ENCODE results near the gene AFG3L2.

Gene AFG3L2

DNA sequence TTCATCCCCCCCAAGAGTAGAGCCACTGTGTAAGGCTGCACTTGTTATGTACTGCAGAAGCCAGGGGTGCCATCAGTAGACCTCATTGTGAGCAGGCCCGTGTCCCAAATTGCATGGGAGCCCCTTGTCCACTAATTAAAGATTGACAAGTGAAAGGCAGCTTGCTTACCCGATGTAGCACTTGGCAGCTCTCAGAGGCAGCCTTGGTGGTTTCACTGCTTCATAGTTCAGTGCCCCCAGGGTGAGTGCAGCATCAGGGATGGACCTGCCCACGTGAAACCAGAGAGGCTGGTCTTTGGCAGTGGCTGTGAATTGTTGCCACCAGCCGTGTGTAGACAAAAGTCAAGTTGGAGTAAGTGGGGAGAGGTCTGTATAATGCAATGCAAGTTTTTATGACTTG lies 55.7 kb downstream of the AFG3L2 start:
- no peak for DNase-seq (ENCODE audit: low read depth, low spot score)
- Histone ChIP-seq H3K9ac (ENCODE audit: insufficient read length) (no peak overlapping the region), H3K27ac (no peak overlapping the region), H3K36me3 (ENCODE audit: insufficient read depth, low read length) (peaks cover 74% of the 10 kb centered on the region), H3K9me3 (ENCODE audit: low read depth, low read length) (no peaks in the 10 kb centered on the region), H3K4me3 (no peak overlapping the region)
- TF ChIP-seq POLR2AphosphoS5 (IDR thresholded peaks at IDR 0.05; ENCODE audit: borderline replicate concordance, low read depth, low read length) = no peak
- no peak for TF ChIP-seq FOXP2 (optimal IDR thresholded peaks at IDR 0.05; ENCODE audit: control extremely low read depth, extremely low read length, insufficient read depth)
- TF ChIP-seq EZH2 (IDR thresholded peaks at IDR 0.05) = no peak

DNA sequence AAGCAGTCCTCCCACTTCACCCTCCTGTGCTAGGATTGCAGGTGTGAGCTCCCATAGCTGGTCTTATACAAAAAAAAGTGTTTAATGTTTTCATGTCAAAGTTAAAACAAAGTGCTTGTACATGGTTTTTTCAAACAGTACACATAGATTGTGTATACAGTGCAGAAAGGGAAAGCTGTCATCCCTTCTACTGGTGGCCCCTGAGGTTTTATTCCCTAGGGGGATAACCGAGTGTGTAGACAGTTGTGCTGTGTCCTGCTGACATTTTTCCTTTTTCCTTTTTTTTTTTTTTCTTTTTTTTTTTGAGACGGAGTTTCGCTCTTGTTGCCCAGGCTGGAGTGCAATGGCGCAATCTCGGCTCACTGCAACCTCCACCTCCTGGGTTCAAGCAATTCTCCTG lies 58.2 kb downstream of the AFG3L2 start:
- peaks cover 68% of the 10 kb centered on the region for H3K36me3 ChIP-seq (ENCODE audit: insufficient read depth, low read length)
- H3K9me3 ChIP-seq (ENCODE audit: low read depth, low read length) = no peaks in the 10 kb centered on the region
- no peak overlapping the region for H3K9ac ChIP-seq (ENCODE audit: insufficient read length)
- H3K27ac ChIP-seq = no peak overlapping the region
- TF ChIP-seq FOXP2 (optimal IDR thresholded peaks at IDR 0.05; ENCODE audit: control extremely low read depth, extremely low read length, insufficient read depth) = no peak
- no peak for TF ChIP-seq EZH2 (IDR thresholded peaks at IDR 0.05)
- TF ChIP-seq POLR2AphosphoS5 (IDR thresholded peaks at IDR 0.05; ENCODE audit: borderline replicate concordance, low read depth, low read length) = no peak
- H3K4me3 ChIP-seq = no peak overlapping the region
- no peak for DNase-seq (ENCODE audit: low read depth, low spot score)

GRCh38 chr18:12318334-12318697 lies 58.7 kb downstream of the AFG3L2 start:
- no peak overlapping the region for H3K4me3 ChIP-seq
- H3K9ac ChIP-seq (ENCODE audit: insufficient read length) = no peak overlapping the region
- TF ChIP-seq POLR2AphosphoS5 (IDR thresholded peaks at IDR 0.05; ENCODE audit: borderline replicate concordance, low read depth, low read length) (no peak; the same call in 1 of the 2 replicates), EZH2 (IDR thresholded peaks at IDR 0.05) (no peak), FOXP2 (optimal IDR thresholded peaks at IDR 0.05; ENCODE audit: control extremely low read depth, extremely low read length, insufficient read depth) (no peak)
- peaks cover 68% of the 10 kb centered on the region for H3K36me3 ChIP-seq (ENCODE audit: insufficient read depth, low read length)
- 0 out of 2 replicates have a peak overlapping the region, but pooled peaks have one; percentile 7 for H3K27ac ChIP-seq
- H3K9me3 ChIP-seq (ENCODE audit: low read depth, low read length) = no peaks in the 10 kb centered on the region
- no peak for DNase-seq (ENCODE audit: low read depth, low spot score)

GRCh38 chr18:12317664-12318333 lies 59.2 kb downstream of the AFG3L2 start:
- Histone ChIP-seq H3K36me3 (ENCODE audit: insufficient read depth, low read length) (peaks cover 68% of the 10 kb centered on the region), H3K9me3 (ENCODE audit: low read depth, low read length) (no peaks in the 10 kb centered on the region), H3K9ac (ENCODE audit: insufficient read length) (no peak overlapping the region), H3K27ac (0 out of 2 replicates have a peak overlapping the region, but pooled peaks have one; percentile 7), H3K4me3 (no peak overlapping the region)
- TF ChIP-seq POLR2AphosphoS5 (IDR thresholded peaks at IDR 0.05; ENCODE audit: borderline replicate concordance, low read depth, low read length) (0 out of 2 replicates have a peak, but pooled peaks have one; percentile 10), FOXP2 (optimal IDR thresholded peaks at IDR 0.05; ENCODE audit: control extremely low read depth, extremely low read length, insufficient read depth) (no peak)
- DNase-seq (ENCODE audit: low read depth, low spot score) = no peak

DNA sequence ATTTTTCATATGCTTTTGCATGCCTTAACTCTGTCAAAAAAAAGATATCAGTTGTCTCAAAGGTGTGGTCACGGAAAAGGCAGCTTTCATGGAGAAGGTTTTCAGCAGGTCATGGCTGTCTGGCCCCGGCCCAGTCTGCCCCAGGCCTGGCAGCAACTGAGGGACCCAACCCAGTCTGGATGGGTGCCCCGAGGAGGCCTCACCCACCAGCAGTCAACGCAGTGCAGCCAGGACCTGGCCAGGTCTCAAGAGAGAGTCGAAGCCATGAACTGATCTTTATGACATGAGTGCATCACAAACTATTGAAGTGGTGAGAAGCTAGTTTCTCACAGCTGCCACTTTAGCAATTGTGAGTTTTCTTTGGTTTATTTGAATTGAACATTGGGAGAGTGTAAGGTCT lies 61.1 kb downstream of the AFG3L2 start:
- Histone ChIP-seq H3K4me3 (no peak overlapping the region; the same call in 1 of the 2 replicates), H3K9me3 (ENCODE audit: low read depth, low read length) (peaks cover 11% of the 10 kb centered on the region), H3K27ac (no peak overlapping the region), H3K36me3 (ENCODE audit: insufficient read depth, low read length) (peaks cover 69% of the 10 kb centered on the region), H3K9ac (ENCODE audit: insufficient read length) (no peak overlapping the region)
- DNase-seq (ENCODE audit: low read depth, low spot score) = no peak
- TF ChIP-seq FOXP2 (optimal IDR thresholded peaks at IDR 0.05; ENCODE audit: control extremely low read depth, extremely low read length, insufficient read depth) = no peak
- TF ChIP-seq POLR2AphosphoS5 (IDR thresholded peaks at IDR 0.05; ENCODE audit: borderline replicate concordance, low read depth, low read length) = no peak
- TF ChIP-seq EZH2 (IDR thresholded peaks at IDR 0.05) = no peak

DNA sequence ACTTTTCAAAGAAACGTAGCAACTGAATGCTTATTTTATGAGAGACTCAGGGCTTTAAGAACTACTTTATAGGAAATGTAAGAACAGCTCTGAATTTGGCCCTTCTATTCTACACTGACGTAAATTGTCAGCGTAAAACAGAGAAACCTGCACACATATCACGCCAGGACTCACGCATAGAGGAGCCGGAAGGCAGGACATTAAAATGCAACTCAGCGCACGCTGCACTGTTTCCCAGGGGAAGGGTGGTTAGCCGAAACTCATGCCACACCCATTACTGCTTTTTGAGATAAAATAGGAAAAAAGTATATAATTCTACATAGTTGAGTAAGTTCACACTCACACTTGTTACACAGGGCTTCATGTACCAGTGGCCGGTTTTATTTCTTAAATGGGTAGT lies 61.5 kb downstream of the AFG3L2 start:
- Histone ChIP-seq H3K36me3 (ENCODE audit: insufficient read depth, low read length) (peaks cover 69% of the 10 kb centered on the region), H3K27ac (peak overlapping the region; percentile 67), H3K9me3 (ENCODE audit: low read depth, low read length) (peaks cover 15% of the 10 kb centered on the region), H3K4me3 (peak overlapping the region; percentile 18), H3K9ac (ENCODE audit: insufficient read length) (no peak overlapping the region)
- TF ChIP-seq POLR2AphosphoS5 (IDR thresholded peaks at IDR 0.05; ENCODE audit: borderline replicate concordance, low read depth, low read length) (no peak), EZH2 (IDR thresholded peaks at IDR 0.05) (no peak), FOXP2 (optimal IDR thresholded peaks at IDR 0.05; ENCODE audit: control extremely low read depth, extremely low read length, insufficient read depth) (no peak)
- no peak for DNase-seq (ENCODE audit: low read depth, low spot score)

GRCh38 chr18:12314591-12315305 lies 62.3 kb downstream of the AFG3L2 start:
- no peak for DNase-seq (ENCODE audit: low read depth, low spot score)
- H3K9me3 ChIP-seq (ENCODE audit: low read depth, low read length) = peaks cover 15% of the 10 kb centered on the region
- H3K9ac ChIP-seq (ENCODE audit: insufficient read length) = peak overlapping the region; percentile 24
- peak overlapping the region; percentile 51 for H3K4me3 ChIP-seq
- peaks cover 73% of the 10 kb centered on the region for H3K36me3 ChIP-seq (ENCODE audit: insufficient read depth, low read length)
- TF ChIP-seq FOXP2 (optimal IDR thresholded peaks at IDR 0.05; ENCODE audit: control extremely low read depth, extremely low read length, insufficient read depth) = no peak
- TF ChIP-seq POLR2AphosphoS5 (IDR thresholded peaks at IDR 0.05; ENCODE audit: borderline replicate concordance, low read depth, low read length) = no peak
- TF ChIP-seq EZH2 (IDR thresholded peaks at IDR 0.05) = no peak
- H3K27ac ChIP-seq = peak overlapping the region; percentile 67

DNA sequence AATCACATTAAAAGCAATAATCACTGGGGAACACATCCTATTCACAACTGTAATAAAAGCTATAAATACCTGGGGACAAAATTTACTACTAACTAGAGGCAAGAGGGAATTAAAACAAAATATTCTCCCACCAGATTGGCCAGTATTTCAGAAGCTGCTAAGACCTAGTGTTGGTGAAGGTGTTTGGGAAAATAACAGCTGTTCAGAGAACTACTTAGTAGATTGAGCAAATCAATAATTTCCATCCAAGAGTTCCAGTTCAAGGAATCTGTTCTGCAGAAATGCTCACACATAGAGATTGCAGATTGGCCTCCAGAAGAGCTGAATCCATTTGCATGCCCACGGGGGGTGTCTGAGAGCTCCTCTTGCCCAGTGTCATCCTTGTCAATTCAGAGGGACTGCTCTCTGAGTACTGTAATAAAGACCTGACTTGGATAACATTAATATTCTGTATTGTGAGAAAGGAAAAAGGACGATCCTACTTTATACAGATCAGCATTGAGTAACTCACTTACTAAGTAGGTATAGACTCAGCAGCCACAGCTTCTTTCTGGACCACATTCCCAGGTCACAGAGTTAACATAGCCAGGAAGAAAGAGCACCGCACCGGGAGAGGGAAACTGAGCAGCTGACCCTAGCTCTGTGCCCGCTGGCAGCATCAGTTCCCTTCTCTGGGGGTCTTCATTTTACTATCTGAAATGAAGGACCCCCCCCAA lies 63.3 kb downstream of the AFG3L2 start:
- Histone ChIP-seq H3K36me3 (ENCODE audit: insufficient read depth, low read length) (peaks cover 75% of the 10 kb centered on the region), H3K9me3 (ENCODE audit: low read depth, low read length) (peaks cover 15% of the 10 kb centered on the region), H3K4me3 (peak overlapping the region; percentile 51; the same call in 1 of the 2 replicates), H3K9ac (ENCODE audit: insufficient read length) (peak overlapping the region; percentile 35), H3K27ac (peak overlapping the region; percentile 67)
- no peak for DNase-seq (ENCODE audit: low read depth, low spot score)
- TF ChIP-seq EZH2 (IDR thresholded peaks at IDR 0.05) (no peak), FOXP2 (optimal IDR thresholded peaks at IDR 0.05; ENCODE audit: control extremely low read depth, extremely low read length, insufficient read depth) (no peak), POLR2AphosphoS5 (IDR thresholded peaks at IDR 0.05; ENCODE audit: borderline replicate concordance, low read depth, low read length) (no peak)

Measured in SK-N-MC (cell line).